ENCODE data around the gene KCNK5.

Gene KCNK5

GRCh38 chr6:39196673-39197091 is 32.6 kb downstream of the KCNK5 start:
- no peak for DNase-seq

DNA sequence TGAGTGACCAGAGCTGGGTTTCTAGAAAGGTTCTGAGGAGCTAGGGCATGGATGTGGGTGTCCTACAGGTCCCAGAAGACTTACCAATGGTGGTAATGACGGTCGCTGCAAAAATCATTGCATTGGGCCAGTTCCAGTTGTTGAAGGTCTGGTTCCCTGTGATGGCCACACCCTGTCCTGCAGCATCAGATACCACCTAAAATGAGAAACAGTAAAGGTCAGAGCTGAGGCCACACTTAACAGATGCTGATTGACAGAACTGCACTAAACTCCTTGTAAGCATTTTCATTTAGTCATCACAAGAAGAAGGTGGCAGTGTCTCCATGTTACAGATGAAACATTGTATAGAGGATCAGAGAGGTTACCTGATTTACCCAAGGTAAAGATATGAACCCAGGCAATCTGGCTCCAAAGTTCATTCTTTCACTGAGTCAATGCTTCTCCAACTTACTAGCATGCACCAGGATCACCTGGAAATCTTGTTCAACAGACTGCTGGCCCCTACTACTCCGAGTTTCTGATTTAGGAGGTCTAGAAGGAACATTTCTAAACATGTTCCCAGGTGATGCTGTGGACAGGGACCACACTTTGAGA is 33.4 kb downstream of the KCNK5 start:
- no peak for DNase-seq

DNA sequence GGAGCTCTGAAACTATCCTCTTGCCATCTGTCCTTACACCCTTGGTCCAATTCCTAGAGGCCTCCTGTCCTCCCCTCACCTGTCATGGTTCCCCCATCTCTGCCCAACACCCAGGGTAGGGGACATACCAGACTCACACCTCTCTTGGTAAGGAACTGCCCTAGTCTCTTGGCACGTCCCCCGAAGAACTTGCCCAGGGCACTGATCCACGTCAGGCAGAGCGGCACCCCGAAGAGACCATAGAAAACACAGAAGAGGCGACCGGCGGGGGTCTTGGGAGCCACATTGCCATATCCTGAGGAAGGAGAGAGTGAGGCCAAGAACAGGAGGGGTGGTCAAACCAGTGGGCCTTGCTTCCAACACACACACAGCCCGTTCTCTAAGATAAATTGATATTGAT is 34.8 kb downstream of the KCNK5 start:
- no peak for DNase-seq

GRCh38 chr6:39193201-39193791 is 36.0 kb downstream of the KCNK5 start:
- no peak for DNase-seq

- no peak for DNase-seq
Observed at GRCh38 chr6:39192736-39193135, 36.5 kb downstream of the KCNK5 start.

GRCh38 chr6:39191236-39191930 is 37.9 kb downstream of the KCNK5 start:
- DNase-seq: no peak

GRCh38 chr6:39190545-39191235 is 38.6 kb downstream of the KCNK5 start:
- DNase-seq: no peak

DNA sequence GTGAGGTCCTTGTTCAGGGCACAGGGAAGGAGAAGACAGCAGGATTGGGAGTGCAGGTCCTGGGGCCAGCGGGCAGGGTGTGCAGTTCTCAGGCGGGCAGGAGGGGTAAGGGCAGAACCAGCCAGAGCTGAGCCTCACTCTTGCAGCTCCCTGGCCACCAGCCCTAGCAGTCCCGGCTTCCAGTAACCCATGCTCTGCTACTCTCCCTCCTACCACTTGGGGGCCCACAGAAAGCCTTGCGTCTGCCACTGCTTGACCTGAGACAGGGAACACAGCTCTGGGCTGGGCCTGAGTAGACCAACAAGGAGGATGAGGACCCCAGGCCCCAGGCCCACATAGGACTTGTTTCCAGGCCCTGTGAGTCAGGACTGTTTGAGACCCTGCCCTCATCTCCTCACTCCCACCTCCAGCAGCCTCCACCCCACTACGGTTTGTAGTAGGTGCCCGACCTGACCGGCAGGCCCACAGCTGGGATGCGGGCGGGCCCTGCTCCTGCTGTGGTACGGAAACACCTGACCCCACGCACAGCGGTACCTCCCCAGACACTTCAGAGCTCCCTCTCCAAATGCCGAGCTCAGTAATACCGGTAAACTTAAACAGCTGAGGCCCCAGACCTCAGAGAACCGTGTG is 39.2 kb downstream of the KCNK5 start:
- DNase-seq: no peak

- no peak for DNase-seq
Observed at GRCh38 chr6:39189131-39189530, 40.1 kb downstream of the KCNK5 start.

GRCh38 chr6:39188571-39188970 is 40.7 kb downstream of the KCNK5 start:
- no peak for DNase-seq

DNA sequence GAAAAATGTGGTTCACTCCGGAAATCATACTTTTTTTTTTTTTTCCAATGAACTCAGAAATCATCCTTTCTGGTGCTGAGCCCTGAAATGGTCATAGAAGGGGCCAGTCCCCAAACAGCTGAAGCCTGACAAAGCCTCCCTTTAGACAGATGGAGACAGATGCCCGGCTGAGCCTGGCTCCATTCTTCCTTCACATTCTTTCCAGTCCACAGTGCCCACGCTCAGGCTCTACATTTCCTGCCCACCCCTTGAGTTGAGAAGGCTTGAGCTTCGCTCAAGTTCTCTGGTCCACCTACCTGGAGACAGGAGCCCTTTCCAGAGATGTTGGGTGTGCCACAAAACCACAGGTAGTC is 41.2 kb downstream of the KCNK5 start:
- DNase-seq: no peak

DNA sequence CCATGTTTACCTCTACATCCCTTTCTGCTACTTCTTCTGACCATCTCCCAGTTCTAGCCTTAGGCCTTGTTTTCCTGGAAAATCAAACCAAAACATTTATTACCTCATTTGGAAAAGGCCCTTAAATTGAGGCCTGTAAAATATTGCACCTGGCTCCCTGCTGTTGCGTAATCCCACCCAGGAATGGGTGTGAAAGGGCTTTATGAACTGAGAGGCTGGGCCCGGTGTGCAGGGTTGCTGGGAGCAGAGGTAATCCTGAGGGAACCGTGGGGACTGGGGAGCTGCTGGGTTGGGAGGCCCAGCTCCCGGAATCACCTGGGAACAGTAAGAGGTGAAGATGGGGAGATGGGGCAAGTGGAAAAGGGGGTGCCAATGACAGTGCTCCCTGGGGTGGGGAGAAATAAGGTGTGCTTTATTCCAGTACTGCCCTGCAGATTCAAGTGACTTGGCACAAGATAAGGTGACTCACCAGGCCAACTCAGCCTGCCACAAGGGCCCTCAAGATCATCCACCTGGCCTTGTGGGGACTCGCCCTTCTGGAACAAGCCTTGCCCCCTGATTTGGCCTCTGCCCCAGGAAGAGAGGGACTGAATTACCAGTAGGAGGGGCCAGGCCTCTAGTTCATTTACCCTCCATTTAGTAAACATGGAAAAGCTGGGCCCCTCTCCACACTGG is 44.2 kb downstream of the KCNK5 start:
- DNase-seq: no peak

- DNase-seq: no peak
Observed at GRCh38 chr6:39182604-39183003, 46.7 kb downstream of the KCNK5 start.

- no peak for DNase-seq
Observed at GRCh38 chr6:39181826-39182225, 47.4 kb downstream of the KCNK5 start.

- DNase-seq: no peak
Observed at GRCh38 chr6:39181333-39181732, 47.9 kb downstream of the KCNK5 start.

GRCh38 chr6:39178804-39179203 is 50.5 kb downstream of the KCNK5 start:
- DNase-seq: no peak

DNA sequence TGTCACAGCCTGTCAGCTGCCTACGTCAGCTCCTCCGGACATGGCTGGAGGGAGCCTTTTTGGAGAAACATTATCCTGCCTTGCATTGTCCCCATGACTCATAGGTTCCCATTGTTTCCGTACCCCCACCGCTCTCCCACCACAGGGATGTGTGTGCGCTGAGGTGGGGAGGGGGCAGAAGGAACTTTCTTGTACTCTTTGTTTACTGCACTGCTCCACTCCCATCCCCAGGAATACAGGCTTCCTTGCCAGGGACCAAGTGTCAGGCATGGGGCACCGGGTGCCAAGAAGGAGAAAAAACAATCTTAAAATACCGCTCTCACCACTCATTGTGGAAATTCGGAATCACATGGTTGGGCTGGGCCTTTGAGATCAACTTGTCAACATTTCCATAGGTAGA is 51.0 kb downstream of the KCNK5 start:
- no peak for DNase-seq

DNA sequence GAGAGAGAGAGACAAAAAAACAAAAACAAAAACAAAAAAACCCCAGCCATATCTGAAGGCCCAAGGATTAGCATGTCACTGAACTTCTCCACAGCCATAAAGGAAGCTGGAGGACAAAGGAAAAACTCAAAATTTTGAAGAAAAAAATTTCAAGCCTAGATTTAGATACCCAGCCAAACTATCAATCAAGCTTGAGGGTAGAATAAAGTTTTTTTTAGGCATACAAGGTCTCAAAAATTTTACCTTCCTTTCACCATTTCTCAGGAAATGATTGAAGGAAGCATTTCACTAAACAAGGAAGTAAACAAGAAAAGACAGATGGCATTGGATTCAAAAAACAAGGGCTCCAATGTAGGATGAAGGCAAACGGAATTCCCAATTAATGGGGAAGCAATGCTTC is 52.1 kb downstream of the KCNK5 start:
- no peak for DNase-seq

GRCh38 chr6:39173270-39173669 is 56.0 kb downstream of the KCNK5 start:
- no peak for DNase-seq

- no peak for DNase-seq
Observed at GRCh38 chr6:39172377-39172757, 56.9 kb downstream of the KCNK5 start.

DNA sequence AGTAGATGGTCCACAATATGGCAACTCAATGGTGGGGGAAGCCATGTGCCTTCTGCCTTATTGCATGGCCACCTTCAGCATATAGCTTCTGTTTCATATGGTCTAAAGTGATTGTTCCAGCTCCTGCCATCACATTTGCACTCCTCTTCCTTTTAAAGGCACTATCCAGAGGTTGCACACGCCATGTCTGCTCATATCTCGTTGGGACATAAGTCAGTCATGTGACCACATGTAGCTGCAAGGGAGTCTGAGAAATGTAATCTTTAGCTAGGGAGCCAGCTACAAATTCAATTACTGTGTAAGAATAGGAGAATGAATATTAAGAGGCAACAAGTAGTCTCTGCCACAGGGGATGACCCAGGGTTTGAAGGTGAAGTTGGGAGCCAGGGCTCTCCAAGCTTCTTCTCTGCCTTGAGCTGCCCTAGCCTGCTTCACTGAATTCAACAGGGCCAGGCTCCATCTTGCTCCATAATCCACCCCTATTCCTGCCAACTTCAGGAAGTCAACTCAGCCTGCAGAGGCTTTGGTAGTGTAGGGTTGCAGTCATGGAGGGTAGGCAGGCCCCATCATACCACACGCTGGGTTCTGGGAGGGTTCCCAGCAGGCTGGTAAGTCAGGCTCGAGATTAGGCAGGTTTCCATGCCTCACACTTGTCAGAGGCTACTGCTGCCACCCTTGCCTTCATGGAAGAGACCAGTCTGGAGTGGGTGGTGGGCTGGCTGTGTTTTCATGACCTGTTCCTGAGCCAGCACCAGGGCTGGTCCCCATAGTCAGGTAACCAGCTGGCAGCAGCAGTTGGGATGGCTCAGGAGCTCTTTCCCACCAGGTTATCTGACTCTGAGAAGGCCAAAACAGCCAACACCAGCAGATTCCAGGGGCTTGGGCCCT is 57.5 kb downstream of the KCNK5 start:
- DNase-seq: no peak

GRCh38 chr6:39170860-39171259 is 58.4 kb downstream of the KCNK5 start:
- no peak for DNase-seq
